ENCODE data around the gene DMBT1.
"Not testable (repeated sequence)": the region's sequence is repeated elsewhere in the genome, so short reads cannot be mapped to it uniquely, and the experiment has no call there.

DMBT1 gene

DNA sequence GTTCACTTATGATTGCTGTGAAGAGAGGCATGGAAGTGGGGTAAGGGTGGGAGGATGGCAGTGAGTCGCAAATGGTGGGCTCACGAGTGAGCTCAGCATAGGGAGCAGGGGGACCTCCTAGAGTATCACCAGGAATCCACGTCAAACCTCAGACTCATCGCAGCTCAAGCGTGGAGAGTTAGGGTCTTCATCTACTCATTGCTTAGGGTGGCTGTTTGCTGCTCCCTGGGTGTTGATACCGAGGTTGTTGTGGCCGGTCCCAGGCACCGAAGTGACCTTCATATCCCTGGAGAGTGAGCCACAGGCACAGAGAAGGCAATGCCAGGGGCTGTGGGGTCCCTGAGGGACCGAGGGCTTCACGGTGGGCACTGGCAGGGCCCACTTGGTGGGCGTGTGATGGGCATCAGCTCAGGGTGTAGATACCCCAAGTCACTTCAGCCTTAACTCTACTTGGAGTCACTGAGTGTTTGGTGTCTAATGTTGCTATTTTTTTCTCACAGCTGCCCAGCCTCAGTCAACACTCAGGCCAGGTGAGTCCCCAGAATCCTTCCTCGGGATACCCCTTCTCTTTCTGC, 16.8 kb downstream of the DMBT1 start:
- DNase-seq (ENCODE audit: low read depth in 2 of 2): no peak

DNA sequence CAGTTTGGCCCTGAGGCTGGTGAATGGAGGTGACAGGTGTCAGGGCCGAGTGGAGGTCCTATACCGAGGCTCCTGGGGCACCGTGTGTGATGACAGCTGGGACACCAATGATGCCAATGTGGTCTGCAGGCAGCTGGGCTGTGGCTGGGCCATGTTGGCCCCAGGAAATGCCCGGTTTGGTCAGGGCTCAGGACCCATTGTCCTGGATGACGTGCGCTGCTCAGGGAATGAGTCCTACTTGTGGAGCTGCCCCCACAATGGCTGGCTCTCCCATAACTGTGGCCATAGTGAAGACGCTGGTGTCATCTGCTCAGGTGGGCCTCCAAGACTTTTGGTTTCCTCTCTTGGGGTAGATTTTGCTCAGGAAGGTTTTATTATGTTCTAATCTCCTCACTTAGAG, 25.5 kb downstream of the DMBT1 start:
- not testable (repeated sequence) for DNase-seq (ENCODE audit: low read depth in 2 of 2)

DNA sequence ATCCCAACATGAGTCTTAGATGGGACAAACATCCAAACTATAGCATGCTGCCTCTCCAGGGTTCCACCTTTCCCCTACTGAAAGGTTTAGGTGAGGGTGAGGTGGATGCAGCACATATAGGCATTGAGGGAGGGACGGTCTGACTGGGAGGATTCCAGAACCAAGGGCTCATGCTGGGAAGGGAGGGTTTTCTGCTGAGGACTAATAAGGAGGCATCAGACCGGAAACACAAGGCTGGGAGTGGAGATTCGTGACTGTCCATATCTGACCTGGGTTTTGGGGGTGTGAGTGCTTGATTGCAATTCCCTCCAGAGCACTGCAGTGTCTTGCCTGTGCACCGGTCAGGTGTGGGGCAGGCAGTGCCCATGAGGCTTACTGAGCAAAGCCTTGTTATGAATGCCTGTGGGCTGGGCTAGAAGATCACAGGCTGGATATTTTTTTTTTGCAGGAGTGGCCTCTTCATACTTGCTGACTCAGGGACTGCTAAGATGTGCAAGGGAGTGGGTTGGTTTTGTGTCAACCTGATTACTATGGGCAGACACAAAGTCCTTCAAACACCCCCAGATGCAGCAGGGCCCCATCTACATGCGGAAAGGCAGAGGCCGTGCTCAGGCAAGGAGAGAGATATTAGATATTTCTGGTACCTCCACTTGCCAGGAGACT, 26.7 kb downstream of the DMBT1 start:
- no peak for DNase-seq (ENCODE audit: low read depth in 2 of 2)

DNA sequence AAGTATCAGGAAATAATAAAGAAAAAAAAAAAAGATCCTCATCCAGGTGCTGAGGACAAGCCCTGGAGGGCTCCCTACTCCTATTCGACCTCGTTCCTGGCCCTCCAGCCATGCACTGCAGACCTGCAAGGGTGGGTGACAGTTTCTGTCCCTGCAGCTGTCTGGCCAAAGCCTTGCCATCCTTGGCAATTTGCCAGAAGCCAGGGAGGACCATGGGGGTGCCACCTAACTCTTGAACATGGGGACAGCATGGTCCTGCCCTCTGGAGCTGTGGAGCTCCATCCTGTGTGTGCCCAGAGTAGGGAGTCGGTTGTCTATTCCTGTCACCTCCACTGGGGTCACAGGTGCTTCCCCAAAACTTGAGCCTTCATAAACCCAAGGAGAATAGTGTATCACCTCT, 27.8 kb downstream of the DMBT1 start:
- no peak for DNase-seq (ENCODE audit: low read depth in 2 of 2)

DNA sequence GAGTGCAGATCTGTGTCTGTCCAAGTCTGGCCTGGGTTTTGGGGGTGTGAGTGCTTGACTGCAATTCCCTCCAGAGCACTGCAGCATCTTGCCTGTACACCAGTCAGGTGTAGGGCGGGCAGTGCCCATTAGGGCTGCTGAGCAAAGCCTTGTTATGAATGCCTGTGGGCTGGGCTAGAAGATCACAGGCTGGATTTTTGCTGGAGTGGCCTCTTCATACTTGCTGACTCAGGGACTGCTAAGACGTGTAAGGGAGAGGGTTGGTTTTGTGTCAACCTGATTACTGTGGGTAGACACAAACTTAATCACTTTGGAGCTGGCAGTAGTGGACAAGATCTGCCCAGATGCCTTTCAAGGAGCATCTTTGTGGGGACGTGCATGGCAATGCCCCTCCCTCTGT, 29.6 kb downstream of the DMBT1 start:
- no peak for DNase-seq (ENCODE audit: low read depth in 2 of 2)

DNA sequence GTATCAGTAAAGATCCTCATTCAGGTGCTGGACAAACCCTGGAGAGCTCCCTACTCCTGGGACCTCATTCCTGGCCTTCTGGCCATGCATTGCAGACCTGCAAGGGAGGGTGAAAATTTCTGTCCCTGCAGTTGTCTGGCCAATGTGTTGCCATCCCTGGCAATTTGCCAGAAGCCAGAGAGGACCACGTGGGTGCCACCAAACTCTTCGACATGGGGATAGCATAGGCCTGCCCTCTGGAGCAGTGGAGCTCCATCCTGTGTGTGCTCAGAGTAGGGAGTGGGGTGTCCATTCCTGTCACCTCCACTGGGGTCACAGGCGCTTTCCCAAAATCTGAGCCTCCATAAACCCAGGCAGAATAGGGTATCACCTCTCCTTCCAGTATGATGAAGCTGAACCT, 31.2 kb downstream of the DMBT1 start:
- DNase-seq (ENCODE audit: low read depth in 2 of 2): no peak

DNA sequence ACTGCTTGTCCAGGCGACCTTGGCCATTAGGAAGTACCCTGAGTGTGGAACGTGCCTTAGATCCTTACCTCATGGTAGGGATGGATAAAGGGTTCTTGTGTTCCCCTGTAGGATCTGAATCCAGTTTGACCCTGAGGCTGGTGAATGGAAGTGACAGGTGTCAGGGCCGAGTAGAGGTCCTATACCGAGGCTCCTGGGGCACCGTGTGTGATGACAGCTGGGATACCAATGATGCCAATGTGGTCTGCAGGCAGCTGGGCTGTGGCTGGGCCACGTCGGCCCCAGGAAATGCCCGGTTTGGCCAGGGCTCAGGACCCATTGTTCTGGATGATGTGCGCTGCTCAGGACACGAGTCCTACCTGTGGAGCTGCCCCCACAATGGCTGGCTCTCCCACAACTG, 31.6 kb downstream of the DMBT1 start:
- DNase-seq (ENCODE audit: low read depth in 2 of 2): no peak

DNA sequence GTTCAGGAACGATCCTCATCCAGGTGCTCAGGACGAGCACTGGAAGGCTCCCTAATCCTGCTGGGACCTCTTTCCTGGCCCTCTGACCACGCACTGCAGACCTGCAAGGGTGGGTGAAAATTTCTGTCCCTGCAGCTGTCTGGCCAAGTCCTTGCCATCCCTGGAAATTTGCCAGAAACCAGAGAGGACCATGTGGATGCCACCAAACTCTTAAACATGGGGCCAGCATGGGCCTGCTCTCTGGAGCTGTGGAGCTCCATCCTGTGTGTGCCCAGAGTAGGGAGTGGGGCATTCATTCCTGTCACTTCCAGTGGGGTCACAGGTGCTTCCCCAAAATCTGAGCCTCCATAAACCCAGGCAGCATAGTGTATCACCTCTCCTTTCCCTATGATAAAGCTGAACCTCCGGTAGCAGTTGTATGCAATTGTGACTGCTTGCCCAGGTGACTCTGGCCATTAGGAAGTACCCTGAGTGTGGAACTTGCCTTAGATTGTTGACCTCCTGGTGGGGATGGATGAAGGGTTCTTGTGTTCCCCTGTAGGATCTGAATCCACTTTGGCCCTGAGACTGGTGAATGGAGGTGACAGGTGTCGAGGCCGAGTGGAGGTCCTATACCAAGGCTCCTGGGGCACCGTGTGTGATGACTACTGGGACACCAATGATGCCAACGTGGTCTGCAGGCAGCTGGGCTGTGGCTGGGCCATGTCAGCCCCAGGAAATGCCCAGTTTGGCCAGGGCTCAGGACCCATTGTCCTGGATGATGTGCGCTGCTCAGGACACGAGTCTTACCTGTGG, 57.1 kb downstream of the DMBT1 start:
- no peak for DNase-seq (ENCODE audit: low read depth in 2 of 2)

DNA sequence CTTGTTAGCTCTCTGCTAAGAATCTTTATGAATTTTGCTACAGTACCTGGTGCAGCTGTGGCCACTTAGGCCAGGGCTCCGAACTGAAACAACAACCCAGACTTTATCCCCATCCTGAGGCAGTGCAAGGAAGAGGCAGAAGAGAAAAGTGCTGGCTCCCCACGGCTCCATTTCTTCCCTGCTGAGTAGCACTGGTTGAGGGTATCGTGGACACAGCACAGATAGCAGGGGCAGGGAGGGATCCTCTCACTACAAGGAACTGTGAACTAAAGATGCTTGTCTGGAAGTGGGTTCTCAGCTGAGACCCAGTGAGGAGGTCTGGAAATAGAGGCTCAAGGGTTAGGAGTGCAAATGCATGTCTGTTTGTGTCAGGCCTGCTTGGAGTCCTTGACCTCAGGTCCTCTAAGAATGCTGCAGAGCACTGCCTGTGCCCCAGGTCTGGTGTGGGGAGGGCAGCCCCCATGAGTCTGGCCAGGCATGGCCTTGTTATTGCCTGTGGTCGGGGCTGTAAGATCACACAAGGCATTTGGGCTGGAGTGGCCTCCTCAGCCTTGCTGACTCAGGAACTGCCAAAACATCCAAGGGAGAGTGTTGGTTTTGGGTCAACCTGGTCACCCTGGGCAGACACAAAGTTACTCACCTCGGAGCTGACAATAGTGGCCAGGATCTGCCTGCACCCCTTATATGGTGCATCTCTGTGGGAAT, 58.1 kb downstream of the DMBT1 start:
- DNase-seq (ENCODE audit: low read depth in 2 of 2): no peak

DNA sequence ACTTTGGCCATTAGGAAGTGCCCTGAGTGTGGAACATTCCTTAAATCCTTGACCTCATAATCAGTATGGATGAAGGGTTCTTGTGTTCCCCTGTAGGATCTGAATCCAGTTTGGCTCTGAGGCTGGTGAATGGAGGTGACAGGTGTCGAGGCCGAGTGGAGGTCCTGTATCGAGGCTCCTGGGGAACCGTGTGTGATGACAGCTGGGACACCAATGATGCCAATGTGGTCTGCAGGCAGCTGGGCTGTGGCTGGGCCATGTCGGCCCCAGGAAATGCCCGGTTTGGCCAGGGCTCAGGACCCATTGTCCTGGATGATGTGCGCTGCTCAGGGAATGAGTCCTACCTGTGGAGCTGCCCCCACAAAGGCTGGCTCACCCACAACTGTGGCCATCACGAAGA, 60.4 kb downstream of the DMBT1 start:
- not testable (repeated sequence) for DNase-seq (ENCODE audit: low read depth in 2 of 2)

DNA sequence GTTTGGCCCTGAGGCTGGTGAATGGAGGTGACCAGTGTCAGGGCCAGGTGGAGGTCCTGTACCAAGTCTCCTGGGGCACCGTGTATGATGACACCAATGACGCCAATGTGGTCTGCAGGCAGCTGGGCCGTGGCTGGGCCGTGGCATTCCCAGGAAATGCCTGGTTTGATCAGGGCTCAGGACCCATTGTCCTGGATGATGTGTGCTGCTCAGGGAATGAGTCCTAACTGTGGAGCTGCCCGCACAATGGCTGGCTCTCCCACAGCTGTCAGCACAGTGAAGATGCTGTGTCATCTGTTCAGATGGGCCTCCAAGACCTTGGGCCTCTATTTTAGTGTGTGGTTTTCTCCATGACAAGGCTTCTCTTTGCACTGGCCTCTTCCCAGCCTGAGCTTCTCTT, 64.0 kb downstream of the DMBT1 start:
- DNase-seq (ENCODE audit: low read depth in 2 of 2): no peak

DNA sequence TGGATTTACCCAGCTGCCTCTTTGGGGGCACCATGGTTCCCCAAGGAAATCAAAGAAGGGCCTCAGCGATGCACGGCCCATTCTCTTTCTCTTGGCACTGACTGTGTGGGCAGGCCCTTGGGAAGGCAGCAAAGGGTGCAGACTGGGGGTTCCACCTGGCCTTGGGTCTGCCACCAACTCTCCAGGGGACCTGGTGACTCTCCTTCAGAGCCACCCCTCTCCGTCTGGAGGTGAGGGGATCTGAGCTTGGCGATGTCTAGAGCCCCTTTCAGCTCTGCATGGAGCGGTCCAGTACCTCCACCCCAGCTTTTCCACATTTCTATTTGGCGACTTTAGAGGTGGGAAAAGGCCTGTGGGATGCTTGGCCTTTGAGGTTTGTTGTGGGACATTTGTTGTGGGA, 70.0 kb downstream of the DMBT1 start:
- no peak for DNase-seq (ENCODE audit: low read depth in 2 of 2)

DNA sequence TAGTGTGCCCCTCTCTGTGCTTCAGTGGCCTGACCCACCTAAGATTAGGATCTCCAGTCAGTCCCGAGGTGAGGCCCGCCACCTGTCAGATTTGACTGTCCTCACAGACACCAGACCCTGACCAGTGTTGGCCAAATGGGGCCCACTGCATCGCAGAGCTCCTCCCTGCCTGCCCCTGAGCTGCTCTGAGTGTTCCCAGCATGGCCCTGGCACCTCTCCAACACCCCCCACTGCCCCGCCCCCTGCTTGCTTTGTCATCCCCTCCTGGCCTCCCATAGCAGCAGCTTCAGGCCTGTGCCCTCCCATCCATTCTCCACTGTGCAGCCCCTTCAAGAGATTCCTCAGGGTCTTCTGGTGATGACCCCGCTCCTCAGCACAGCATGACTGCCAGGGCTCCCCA, 71.5 kb downstream of the DMBT1 start:
- no peak for DNase-seq (ENCODE audit: low read depth in 2 of 2)

DNA sequence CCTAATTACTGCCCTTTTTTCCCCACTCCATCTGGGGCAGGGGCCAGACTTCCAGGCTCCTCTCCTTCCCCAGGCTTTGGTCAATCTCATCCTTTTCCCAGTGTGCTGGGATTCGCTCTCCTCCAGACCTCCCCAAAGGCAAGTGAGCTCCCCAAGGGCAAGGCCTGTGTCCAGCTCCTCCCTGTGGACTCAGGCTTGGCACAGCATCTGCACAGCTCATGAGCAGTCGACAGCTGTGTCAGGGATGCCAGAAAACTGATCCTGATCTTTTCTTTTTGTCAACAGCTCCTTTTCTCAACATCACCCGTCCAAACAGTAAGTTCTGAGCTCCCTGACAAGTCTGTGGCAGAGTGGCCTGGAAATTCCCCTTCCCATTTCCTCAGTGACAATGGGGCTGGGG, 72.0 kb downstream of the DMBT1 start:
- DNase-seq (ENCODE audit: low read depth in 2 of 2): no peak

DNA sequence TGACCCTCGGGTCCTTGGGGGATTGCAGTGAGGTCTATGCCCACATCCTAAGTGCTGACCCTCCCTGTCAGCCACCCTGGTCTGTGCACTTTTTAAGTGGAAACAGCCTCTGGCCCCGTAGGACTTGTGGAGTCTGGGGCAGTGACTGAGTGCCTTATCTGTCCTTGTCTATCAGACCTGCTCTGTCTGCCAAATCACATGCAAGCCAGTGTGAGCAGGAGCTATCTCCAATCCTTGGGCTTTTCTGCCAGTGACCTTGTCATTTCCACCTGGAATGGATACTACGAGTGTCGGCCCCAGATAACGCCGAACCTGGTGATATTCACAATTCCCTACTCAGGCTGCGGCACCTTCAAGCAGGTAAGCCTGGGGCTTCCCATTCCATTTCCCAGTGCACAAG, 76.4 kb downstream of the DMBT1 start:
- no peak for DNase-seq (ENCODE audit: low read depth in 2 of 2)

DNA sequence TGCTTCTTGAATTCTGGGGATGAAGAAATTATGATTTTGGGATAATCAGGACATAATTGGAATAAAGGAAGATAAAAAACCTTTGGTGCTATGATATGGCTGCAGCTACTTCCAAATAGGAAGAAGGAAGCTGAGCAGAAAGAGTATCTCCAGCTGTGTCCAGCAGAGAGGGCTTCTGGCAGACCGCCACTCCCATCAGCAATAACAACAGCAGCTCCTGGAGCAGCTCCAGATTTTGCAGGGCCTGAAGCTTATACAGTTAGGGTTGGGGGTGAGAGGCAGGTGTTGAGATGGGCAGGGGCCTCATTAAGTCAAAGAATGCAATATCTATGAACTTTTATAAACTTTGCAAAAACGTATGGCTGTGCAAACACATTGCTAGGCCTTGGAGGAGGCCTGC, 76.8 kb downstream of the DMBT1 start:
- DNase-seq (ENCODE audit: low read depth in 2 of 2): no peak

DNA sequence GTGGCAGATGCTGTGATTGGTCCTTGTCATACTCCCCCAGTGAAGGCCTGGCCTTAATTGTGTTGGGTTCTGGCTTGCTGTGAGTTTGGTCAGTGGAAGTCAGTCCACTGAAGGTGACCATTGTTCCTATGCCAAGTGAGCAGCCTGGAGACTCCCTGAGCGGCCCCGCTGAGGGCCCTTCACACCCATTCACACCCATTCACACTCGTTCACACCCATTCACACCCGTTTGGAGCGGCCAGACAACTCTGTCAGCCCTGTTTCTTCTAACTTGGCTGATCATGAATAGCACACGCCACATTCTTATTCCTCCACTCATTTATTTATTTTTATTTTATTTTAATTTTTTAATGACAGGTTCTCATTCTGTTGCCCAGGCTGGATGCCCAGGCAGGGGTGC, 77.6 kb downstream of the DMBT1 start:
- DNase-seq (ENCODE audit: low read depth in 2 of 2): no peak

DNA sequence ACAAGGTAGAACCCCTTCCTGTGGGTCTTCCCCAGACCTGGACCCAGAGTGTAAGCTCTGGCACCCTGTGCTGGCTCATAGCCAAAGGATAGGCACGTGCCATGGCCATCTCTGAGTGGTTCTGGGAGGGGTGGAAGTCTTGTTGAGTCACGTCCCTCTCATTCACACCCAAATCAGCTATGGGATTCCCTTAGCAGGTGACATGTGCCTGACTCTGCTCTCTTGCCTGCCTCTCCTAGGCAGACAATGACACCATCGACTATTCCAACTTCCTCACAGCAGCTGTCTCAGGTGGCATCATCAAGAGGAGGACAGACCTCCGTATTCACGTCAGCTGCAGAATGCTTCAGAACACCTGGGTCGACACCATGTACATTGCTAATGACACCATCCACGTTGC, 79.2 kb downstream of the DMBT1 start:
- no peak for DNase-seq (ENCODE audit: low read depth in 2 of 2)

DNA sequence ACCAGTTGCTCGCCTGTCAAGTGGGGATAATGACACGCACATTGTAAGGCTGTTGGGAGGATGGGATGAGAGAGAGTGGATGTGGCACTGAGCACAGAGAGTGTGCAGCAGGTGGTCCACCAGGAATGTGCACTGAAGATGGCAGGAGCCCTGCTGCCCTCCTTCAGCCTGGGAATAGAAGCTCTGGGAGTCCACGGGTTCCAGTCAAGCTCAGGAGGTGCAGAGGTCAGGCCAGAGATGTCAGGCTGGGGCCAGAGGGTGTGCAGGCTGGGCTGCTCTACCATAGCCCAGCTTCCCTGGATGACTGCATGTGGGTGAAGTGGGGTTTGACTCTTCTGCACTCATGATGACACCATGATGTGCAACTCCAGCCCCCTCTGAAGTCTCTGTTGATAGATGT, 80.4 kb downstream of the DMBT1 start:
- no peak for DNase-seq (ENCODE audit: low read depth in 2 of 2)

DNA sequence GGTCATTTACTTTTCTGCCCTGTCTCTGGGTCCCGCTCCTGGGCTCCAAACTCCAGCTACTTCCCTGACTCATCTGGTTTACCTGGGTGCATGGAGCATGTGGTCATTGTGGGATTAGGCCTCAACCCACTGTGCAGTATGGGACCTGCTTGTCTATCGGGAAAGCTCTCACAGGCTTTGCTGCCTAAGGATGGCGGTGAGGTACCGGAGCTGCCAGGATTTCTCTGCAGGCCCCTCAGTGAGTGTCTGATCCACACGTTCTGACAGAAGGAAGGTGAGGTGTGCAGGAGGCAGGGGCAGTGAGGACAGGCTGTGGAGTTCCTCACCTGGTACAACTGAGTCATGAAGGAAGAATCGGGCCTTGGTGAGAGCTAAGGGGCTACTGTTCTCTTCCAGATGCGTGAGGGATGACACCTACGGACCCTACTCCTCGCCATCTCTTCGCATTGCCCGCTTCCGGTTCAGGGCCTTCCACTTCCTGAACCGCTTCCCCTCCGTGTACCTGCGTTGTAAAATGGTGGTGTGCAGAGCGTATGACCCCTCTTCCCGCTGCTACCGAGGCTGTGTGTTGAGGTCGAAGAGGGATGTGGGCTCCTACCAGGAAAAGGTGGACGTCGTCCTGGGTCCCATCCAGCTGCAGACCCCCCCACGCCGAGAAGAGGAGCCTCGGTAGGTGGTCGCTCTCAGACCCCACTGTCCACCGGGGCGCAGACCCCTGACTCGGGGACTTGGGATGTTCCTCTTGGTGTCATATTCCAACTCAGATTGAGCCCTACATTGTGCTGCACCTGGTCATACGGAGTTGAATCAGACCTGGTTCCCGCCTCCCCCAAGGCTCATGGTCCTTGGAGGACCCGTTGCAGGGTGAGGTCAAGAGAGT, 82.4 kb downstream of the DMBT1 start:
- no peak for DNase-seq (ENCODE audit: low read depth in 2 of 2)

DNA sequence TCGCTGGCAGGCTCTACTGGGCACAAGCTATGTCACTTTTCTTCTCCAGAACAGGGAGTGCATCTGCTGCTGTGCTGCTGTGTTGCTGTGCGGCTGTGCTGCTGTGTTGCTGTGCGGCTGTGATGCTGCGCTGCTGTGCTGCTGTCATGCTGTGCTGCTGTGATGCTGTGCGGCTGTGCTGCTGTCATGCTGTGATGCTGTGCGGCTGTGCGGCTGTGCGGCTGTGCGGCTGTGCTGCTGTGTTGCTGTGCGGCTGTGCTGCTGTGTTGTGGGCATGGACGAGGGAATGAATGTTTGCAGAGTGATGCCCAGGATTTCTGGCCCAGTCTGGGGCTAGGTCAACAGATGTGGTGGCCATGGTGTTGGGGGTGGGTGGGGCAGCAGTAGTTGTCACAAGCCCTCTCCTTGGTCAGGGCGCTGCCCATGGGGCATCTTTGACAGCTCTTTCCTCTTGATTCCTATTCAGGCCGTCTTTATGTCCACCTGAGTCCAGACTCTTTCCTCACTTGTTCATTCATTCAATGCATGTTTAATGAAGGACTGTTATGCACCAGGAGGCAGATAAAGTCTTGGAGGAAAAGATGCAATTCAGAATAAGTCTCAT, 83.5 kb downstream of the DMBT1 start:
- no peak for DNase-seq (ENCODE audit: low read depth in 2 of 2)
